ENCODE data around the gene FAR1.
"Not testable (repeated sequence)": the region's sequence is repeated elsewhere in the genome, so short reads cannot be mapped to it uniquely, and the experiment has no call there.

FAR1 gene, protein sequence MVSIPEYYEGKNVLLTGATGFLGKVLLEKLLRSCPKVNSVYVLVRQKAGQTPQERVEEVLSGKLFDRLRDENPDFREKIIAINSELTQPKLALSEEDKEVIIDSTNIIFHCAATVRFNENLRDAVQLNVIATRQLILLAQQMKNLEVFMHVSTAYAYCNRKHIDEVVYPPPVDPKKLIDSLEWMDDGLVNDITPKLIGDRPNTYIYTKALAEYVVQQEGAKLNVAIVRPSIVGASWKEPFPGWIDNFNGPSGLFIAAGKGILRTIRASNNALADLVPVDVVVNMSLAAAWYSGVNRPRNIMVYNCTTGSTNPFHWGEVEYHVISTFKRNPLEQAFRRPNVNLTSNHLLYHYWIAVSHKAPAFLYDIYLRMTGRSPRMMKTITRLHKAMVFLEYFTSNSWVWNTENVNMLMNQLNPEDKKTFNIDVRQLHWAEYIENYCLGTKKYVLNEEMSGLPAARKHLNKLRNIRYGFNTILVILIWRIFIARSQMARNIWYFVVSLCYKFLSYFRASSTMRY

DNA sequence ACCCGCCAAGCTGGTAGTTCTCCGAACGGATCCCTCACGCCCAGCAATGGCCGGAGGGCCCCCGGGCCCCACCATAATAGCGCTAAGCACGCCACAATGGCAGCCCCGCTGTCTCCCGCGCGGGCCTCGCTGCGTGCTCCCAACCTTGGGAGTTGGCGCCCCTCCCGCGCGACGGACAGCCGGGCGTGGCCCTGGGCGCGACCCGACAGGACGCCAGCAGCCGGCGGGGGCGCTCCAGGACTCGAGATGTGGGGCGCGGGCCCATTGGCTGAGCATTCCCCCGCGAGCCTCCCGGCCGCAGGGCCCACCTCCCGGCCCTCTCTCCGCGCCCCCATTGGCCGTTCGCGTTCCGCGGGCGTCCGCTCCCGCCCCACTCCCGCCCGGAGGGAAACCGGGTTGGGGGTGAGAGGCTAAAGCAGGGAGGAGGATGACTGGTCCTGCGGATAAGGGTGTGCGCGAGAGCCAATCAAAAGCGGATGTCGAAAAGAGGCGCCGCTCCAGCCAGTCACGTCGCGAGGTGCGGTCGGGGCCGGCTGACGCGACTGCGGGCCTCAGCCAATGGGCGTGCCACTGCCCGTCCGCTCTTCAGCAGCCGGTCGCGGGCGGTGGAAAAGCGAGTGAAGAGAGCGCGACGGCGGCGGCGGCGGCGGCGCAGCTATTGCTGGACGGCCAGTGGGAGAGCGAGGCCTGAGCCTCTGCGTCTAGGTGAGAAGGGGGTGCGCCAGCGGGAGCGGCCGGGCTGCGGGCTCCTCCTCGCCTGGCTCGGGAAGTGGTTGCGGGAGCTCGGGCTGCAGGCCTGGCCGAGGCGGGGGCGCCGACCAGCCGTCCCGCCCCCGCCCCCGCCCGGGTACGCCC, at the start of gene FAR1:
Gene FAR1, plus strand, starts transcription at position 567 of the 855 bp plus-strand sequence. CDS start 26,098 bp downstream, outside the sequence.
- in situ Hi-C loops (cut with MboI; ENCODE audit: low sequenced_read_pairs): no loop called here

DNA sequence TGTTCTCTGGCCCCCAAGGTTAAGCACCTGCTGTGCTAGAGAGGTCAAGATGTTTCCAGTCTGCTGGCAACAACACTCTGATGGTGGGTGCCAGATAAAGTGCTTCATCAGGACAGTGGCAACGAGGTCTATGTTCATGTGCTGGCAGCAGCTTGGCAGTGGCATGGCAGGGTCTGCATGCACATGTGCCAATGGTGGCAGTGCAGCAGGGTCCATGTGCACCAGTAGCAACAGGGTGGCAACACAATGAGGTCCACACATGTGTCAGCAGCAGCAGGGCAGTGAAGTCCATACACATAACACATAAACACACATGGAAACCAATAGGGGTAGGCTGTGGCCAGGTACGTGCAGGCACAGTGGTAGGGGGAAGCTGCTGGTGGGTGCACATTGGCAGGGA, 48.4 kb upstream of the FAR1 start:
- in situ Hi-C loops (cut with MboI; ENCODE audit: low sequenced_read_pairs): no loop called here

DNA sequence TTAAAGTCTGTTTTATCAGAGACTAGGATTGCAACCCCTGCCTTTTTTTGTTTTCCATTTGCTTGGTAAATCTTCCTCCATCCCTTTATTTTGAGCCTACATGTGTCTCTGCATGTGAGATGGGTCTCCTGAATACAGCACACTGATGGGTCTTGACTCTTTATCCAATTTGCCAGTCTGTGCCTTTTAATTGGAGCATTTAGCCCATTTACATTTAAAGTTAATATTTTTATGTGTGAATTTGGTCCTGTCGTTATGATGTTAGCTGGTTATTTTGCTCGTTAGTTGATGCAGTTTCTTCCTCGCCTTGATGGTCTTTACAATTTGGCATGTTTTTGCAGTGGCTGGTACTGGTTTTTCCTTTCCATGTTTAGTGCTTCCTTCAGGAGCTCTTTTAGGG, 41.6 kb upstream of the FAR1 start:
- in situ Hi-C loops (cut with MboI; ENCODE audit: low sequenced_read_pairs): not testable (repeated sequence)

DNA sequence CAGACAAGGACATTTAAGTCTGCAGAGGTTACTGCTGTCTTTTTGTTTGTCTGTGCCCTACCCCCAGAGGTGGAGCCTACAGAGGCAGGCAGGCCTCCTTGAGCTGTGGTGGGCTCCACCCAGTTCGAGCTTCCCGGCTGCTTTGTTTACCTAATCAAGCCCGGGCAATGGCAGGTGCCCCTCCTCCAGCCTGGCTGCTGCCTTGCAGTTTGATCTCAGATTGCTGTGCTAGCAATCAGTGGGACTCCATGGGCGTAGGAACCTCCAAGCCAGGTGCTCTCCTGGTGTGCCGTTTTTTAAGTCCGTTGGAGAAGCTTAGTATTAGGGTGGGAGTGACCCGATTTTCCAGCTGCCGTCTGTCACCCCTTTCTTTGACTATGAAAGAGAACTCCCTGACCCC, 39.8 kb upstream of the FAR1 start:
- in situ Hi-C loops (cut with MboI; ENCODE audit: low sequenced_read_pairs): not testable (repeated sequence)

DNA sequence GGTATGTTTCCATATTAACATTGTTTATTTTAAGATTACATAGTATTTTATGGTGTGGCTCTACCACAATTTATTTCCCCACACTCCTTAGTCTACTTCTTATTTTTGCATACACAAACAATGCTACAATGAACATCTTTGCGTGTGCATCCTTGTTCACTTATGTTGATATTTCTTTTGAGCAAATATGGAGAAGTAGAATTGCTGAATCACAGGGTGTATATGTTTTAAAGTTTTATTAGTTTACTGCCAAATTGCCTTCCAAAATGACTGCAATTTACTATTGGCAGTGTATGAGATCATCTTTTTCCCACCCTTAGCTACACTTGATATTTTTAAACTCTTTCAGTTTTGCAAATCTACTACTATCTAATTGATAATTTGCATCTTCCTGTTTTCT, 38.7 kb upstream of the FAR1 start:
- in situ Hi-C loops (cut with MboI; ENCODE audit: low sequenced_read_pairs): no loop called here

DNA sequence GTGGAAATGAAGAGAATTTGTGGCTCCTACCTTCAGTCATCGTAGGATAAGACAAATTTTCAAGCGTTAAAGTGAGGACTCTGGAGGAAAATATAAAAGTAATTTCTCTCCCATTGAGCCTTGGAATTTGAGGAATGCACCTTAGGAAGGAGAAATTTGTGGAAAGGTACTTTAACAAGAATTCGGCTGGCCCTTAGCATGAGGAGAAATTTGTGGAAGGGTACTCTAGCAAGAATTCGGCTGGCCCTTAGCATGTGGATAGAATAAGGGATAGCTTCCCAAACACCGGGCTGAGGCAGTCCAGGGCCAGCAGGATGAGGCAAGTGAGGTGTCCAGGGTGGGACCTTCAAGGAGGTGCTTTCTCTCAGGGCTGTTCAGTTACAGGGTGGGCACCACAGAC, 33.2 kb upstream of the FAR1 start:
- in situ Hi-C loops (cut with MboI; ENCODE audit: low sequenced_read_pairs): no loop called here

DNA sequence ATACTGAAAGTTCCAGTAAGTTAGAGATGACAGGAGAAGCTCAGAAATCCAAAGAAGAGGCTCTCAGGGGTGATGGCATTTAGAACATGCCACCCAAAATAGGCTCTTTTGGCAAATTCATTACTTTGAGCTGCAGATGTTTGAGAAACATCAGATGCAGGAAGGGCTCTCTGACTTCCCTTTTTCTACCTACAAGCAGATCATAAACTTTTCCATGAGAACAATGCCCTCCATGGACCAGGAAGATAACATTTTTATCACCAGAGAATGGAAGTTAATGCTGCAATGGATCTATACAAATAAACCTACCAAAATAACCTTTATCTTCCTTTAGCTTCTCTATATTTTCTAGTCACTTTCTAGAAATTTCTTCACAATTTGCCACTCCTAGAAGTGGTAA, 32.7 kb upstream of the FAR1 start:
- in situ Hi-C loops (cut with MboI; ENCODE audit: low sequenced_read_pairs): no loop called here

DNA sequence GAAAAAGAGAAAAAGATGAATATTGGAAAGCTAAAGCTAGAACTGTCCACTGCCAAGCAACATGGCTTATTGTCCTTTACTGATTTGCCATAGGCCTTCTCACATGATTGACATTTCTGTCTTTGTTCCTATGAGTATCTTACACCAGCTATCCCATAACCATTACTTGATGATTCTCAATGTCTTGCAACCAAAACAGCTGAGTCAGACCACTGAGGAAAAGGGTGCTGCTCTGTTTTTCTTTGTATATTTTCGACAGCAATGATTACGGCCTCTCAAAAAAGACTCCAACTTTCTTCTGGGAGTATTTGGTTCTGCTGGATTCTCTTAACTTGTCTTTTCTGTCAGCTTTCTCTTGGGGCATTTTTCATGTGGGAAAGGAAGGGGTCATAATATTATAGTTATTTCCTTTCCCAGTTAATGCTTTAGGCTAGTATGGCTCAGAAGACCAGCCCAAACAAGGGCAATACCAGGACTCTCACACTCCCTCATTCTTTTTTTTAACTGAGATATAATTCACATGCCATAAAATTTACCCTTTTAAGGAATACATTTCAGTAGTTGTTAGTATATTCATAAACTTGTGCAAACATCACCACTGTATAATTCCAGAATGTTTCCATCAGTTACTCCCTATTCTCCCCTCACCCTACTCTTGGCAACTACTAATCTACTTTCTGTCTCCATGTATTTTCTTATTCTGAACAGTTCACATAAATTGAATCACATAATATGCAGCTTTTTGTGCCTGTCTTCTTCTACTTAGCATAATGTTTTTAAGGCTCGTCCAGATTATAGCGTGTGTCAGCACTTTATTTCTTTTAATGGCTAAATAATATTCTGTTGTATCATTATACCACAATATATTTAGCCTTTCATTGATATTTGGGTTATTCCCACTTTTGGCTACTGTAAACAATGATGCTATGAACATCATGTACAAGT, 31.1 kb upstream of the FAR1 start:
- in situ Hi-C loops (cut with MboI; ENCODE audit: low sequenced_read_pairs): no loop called here

DNA sequence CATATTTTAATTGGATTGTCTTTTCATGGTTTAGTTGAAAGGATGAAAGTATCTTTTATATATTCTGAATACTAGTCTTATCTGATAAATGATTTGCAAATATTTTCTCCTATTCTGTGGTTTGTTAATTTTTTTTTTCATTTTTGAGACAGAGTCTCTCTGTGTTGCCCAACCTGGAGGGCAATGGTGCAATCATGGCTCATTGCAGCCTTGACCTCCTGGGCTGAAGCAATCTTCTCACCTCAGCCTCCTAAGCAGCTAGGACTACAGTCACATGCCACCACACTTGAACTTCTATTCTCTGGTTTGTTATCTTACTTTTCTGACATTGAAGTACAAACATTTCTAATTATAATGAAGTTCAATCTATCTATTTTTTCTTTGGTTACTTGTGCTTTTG, 30.0 kb upstream of the FAR1 start:
- in situ Hi-C loops (cut with MboI; ENCODE audit: low sequenced_read_pairs): no loop called here

DNA sequence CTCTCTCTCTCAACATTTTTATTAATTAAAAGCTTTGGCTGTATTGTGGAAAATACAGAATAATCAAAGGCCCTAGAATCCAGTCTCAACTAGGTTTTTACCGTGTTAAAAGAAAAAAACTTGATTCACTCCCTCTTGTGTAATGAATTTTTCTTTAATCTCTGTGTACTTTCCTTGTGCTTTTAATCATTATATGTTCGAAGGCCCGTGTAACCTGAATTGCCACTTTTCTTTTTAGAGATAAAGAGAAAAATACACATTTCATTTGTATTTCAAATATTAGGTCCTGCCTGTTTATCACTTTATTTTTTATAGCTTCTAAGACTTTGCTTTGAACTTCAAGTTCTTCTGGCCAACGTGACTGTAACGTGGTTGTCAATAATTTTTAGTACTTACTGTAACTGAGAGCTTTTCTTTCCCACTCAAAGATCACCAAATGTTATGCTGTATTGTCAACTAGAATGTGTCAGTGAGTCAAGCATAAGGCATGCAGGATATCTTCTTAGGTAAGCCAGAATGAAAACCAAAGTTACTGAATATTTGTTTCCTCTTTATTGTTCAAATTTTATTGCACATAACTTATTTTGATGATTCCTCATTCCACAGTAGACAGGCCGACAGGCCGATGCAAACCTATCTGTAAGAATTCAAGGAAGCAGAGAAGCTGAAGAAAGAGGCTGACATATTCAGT, 23.3 kb upstream of the FAR1 start:
- in situ Hi-C loops (cut with MboI; ENCODE audit: low sequenced_read_pairs): no loop called here

DNA sequence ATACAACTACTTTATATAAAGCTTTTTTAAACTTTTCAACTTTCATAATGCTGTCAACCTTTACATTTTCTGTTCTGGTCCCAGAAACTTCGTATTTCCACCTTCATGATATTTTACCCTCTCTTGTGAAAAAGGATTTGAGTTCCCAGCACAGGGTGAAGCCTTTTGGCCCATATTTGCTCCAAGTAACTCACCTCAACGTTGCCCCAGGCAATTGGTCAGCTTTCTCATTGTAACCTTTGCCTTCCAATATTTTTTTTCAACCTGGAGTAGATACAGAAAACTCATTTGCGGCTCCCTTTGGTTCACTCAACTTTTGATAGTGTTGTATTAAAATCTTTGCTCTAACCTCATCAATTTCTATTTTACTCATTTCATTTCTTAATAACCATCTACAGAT, 21.1 kb upstream of the FAR1 start:
- in situ Hi-C loops (cut with MboI; ENCODE audit: low sequenced_read_pairs): no loop called here

DNA sequence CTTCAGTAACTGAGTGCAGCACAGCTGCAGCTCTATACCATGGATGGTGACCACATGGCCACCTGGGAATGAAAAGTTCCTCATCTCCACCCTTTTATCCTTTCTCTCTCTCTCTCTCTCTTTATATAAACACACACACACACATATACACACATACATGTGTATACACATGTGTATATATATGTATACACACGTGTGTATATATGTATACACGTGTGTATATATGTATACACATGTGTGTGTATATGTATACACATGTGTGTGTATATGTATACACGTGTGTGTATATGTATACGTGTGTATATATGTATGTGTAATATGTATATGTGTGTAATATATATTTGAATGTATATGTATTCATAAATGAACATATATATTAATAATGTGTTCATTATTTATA, 18.8 kb upstream of the FAR1 start:
- in situ Hi-C loops (cut with MboI; ENCODE audit: low sequenced_read_pairs): no loop called here

DNA sequence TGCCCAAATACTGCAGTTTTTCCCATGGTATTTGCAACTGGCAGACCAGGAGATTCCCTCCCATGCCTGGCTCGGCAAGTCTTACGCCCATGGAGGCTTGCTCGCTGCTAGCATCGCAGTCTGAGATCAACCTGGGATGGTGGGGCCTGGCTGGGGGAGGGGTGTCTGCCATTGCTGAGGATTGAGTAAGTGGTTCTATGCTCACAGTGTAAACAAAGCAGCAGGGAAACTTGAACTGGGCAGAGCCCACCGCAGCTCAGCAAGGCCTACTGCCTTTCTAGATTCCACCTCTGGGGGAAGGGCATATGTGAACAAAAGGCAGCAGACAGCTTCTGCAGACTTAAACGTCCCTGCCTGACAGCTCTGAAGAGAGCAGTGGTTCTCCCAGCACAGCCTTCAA, 17.0 kb upstream of the FAR1 start:
- in situ Hi-C loops (cut with MboI; ENCODE audit: low sequenced_read_pairs): not testable (repeated sequence)

DNA sequence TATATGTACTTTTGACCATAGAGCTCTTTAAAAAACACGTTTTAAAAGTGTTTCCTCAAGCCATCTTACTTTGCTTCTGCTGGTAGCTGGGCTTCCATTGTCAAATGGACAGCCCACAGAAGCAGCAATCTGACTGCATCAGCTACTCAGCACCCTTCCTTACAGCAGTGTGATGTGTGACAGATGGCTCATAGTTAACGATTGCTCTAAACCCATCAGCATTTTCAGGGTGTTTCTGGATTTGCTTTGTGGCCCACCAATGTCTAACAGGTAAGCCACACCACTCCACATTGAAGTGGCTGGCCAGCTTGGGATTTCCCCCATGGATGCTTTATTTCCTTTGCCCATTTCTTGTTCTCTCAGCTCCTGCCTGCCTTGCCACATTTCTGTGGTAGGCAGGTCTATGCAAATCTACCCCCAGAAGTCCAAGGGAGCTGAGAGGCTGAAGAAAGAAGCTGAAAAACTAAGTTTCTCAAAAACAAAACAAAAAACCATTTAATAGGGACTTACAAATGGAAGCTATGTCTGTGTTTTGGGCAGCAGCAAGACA, 7.3 kb upstream of the FAR1 start:
- in situ Hi-C loops (cut with MboI; ENCODE audit: low sequenced_read_pairs): no loop called here

DNA sequence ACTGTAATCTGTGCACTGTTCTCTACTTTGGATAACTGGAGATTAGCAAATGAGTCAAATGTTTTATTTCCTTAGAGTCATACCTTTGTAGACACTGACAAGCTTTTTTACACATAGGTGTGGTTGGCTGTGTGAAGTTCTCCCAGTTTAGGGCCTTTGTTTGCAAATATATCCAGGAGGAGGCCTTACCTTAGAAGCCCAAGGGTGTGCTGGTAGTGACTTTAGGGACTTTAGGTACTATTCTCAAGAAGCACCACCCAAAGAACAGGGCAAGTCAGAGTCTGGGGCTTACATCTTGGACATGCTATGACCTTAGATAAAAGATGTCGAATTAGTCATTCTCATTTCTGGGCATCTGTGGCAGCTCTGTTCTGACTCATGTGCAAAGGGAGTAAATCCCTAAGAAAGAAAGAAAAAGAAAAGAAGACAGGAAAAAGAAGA, 4.8 kb upstream of the FAR1 start:
- in situ Hi-C loops (cut with MboI; ENCODE audit: low sequenced_read_pairs): no loop called here

DNA sequence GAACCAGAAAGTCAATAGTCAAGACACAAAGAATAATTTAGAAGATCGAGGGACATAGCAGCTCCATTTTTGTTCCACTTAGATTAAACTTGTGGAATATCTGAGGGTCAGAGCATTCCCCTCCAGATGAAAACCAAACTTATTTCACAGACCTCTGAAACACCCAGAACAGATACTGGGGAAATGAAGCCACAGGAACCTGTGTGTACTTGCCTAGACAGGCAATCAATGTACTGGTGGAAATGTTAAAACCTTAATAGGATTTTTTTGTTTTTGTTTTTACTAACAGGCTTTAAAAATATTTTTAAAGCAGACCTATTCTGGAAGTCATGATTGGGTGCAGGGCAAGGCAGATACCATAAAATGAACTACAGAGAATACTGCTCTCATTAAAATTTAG, 4.1 kb upstream of the FAR1 start:
- in situ Hi-C loops (cut with MboI; ENCODE audit: low sequenced_read_pairs): no loop called here

DNA sequence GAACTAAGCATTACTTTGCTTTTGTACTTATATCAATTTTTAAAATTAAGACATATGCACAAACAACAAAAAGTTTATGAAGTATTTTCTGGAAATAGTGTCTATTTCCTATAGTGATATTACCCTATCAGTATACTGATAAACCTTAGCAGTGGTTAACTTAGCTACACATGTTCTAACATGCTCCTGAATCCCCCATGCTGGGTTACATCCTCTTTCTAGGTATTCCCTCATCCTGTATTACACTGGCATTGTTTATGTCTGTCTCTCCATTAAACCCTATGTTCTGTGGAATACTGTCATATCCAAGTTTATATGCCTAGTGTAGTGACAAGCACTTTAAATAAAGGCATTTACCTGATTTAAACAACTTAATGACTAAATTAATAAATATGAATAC, 1.8 kb upstream of the FAR1 start:
- in situ Hi-C loops (cut with MboI; ENCODE audit: low sequenced_read_pairs): no loop called here

DNA sequence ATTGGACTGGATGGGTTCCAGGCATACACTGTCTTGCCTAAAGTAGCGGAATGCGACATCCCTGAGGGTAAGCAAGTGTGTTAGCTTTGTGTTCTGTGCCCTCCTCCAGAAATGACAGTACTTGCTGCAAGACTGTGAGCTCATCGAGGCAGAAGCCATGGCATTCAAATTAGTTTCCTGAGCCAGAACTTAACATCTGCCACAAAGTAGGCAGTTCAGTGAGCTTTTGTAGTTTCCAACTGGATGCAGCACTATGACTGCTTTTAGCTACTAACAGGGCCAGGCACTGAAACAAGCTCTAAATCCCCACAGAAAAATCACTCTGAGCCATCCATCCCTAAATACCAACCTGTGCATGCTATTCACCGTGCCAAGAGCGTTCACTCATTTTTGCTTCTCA, 1.2 kb upstream of the FAR1 start:
- in situ Hi-C loops (cut with MboI; ENCODE audit: low sequenced_read_pairs): no loop called here

DNA sequence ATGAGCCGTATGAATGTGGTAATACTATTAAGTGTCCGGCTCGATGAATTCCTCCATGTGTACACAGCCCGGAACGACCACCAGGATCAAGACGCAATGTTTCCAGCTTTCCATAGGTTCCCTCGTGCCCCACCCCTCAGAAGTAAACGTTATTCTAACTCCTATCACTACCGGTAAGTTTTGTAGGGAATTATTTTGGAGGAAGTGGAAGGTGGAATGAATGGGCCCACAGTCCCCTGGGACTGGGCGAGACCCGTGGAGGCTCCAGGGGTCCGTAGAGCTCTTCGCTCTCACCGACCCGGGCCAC, 720 bp upstream of the FAR1 start:
- in situ Hi-C loops (cut with MboI; ENCODE audit: low sequenced_read_pairs): no loop called here

DNA sequence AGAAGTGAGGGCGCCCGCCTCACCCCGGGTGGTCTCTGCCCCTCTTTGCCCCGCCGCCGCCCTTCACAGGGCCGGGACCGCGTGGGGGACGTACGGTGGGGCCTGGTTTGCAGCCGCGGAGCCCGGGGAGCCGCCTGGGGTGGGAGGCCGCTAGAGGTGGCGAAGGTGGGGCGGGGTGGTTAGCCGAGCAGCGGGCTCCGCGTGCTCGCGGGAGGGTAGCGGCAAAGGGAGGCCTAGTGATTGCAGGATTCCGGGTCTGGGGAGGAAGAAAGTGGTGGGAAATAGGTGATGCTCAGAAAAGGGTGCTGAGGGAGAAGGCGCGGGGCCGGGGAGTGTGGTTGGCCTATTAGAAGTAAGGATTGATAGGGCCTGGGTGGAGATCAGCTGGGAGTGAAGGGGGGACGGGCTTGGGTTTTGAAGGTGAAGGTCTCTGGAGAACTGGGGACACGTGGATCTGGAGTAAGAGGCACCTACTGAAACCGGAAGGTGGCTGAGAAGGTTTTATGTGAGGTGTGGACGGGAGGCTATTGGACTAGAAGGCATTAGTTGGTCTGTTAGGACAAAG, 571 bp downstream of the FAR1 start:
- in situ Hi-C loops (cut with MboI; ENCODE audit: low sequenced_read_pairs): no loop called here

Data from HL-60/S4 (cell line).